PFSK-1 (cell line): ENCODE results near the gene FREM3.

Experiments used
- FOXP2 ChIP-seq: optimal IDR thresholded peaks from 2 replicates; pipeline ENCODE3; 2011; ENCODE audit warnings: borderline replicate concordance, control low read depth, inconsistent platforms; ENCODE audit not compliant: insufficient read depth; ENCODE audit errors: extremely low read length, extremely low read depth
- POLR2AphosphoS5 ChIP-seq: IDR thresholded peaks from 2 replicates; pipeline ENCODE4 v1.6.1; 2012; ENCODE audit warnings: low read depth, mild to moderate bottlenecking, control low read depth, low read length, moderate library complexity
- REST ChIP-seq, 2 experiments: IDR thresholded peaks; 2 replicates each; pipeline versions ENCODE4 v1.6.1 to v1.8.0; 2011 to 2012; ENCODE audit warnings: low read depth in 2 of 2, low read length in 2 of 2, control low read depth in 1 of 2, inconsistent platforms in 1 of 2, mild to moderate bottlenecking in 1 of 2, moderate library complexity in 1 of 2; ENCODE audit not compliant: insufficient read depth in 1 of 2
- SIN3A ChIP-seq: IDR thresholded peaks from 2 replicates; pipeline ENCODE4 v1.6.1; 2012; ENCODE audit warnings: mild to moderate bottlenecking, low read length, moderate library complexity, borderline replicate concordance; ENCODE audit not compliant: insufficient read depth
- TAF1 ChIP-seq: IDR thresholded peaks from 2 replicates; pipeline ENCODE4 v1.6.1; 2012; ENCODE audit warnings: low read length, control low read depth, borderline replicate concordance; ENCODE audit not compliant: insufficient read depth

- TF ChIP-seq SIN3A: no peak
- no peak for TF ChIP-seq POLR2AphosphoS5
- TF ChIP-seq TAF1: no peak
- no peak for TF ChIP-seq REST (IDR thresholded peaks at IDR 0.05; ENCODE audit: insufficient read depth in 1 of 2, low read depth in 2 of 2, low read length in 2 of 2)
- TF ChIP-seq FOXP2: no peak
These were observed 45.4 kb upstream of the FREM3 start for GRCh38 chr4:143745874-143746273.
